ENCODE data around the gene TBC1D12. TPM values are rescaled to one million over a fixed set of nuclear protein-coding genes. Genes with fewer than 3 reads are reported as not detected.
"Not testable (repeated sequence)": the region's sequence is repeated elsewhere in the genome, so short reads cannot be mapped to it uniquely, and the experiment has no call there.

The TBC1D12 gene
- polyA plus RNA-seq, 1 donor from 2014 or later: 27.9 TPM

GRCh38 chr10:94524146-94524545, 121.8 kb downstream of the TBC1D12 start:
- Histone ChIP-seq H3K36me3 (ENCODE audit: insufficient read depth, low read length) (no peaks in the 10 kb centered on the region), H3K9me3 (ENCODE audit: low read length) (no peaks in the 10 kb centered on the region), H2AFZ (ENCODE audit: low read depth, low read length) (no peak overlapping the region), H3K9me2 (ENCODE audit: insufficient read depth, low read length) (no peaks in the 10 kb centered on the region), H3F3A (ENCODE audit: insufficient read depth, low read length, poor library complexity, severe bottlenecking) (no peaks in the 10 kb centered on the region), H3K27ac (ENCODE audit: low read length) (no peak overlapping the region), H3K27me3 (ENCODE audit: insufficient read depth, low read depth, low read length) (no peaks in the 10 kb centered on the region), H3K4me3 (ENCODE audit: low read length) (no peak overlapping the region), H3K9ac (ENCODE audit: low read length) (no peak overlapping the region), H3K4me2 (ENCODE audit: low read length) (no peak overlapping the region), H3K79me2 (replicated peaks; ENCODE audit: insufficient read depth, low read length) (no peaks in the 10 kb centered on the region), H4K20me1 (ENCODE audit: insufficient read depth) (no peaks in the 10 kb centered on the region)
- no peak for TF ChIP-seq POLR2AphosphoS5 (IDR thresholded peaks at IDR 0.05)
- no peak for TF ChIP-seq SMC3 (conservative IDR thresholded peaks at IDR 0.05; ENCODE audit: poor library complexity)
- TF ChIP-seq MXI1 (conservative IDR thresholded peaks at IDR 0.05; ENCODE audit: poor library complexity, severe bottlenecking): no peak
- TF ChIP-seq TAF1 (IDR thresholded peaks at IDR 0.05; ENCODE audit: low read depth): no peak
- TF ChIP-seq REST (IDR thresholded peaks at IDR 0.05; ENCODE audit: borderline replicate concordance): no peak
- TF ChIP-seq EZH2 (IDR thresholded peaks at IDR 0.05; ENCODE audit: borderline replicate concordance, insufficient read depth, low read length, poor library complexity, severe bottlenecking): no peak

GRCh38 chr10:94524711-94525110, 122.4 kb downstream of the TBC1D12 start:
- no peaks in the 10 kb centered on the region for H3F3A ChIP-seq (ENCODE audit: insufficient read depth, low read length, poor library complexity, severe bottlenecking)
- H3K9ac ChIP-seq (ENCODE audit: low read length): no peak overlapping the region
- no peaks in the 10 kb centered on the region for H3K79me2 ChIP-seq (replicated peaks; ENCODE audit: insufficient read depth, low read length)
- TF ChIP-seq EP300 (conservative IDR thresholded peaks at IDR 0.05; ENCODE audit: poor library complexity, severe bottlenecking): no peak
- no peak for TF ChIP-seq EZH2 (IDR thresholded peaks at IDR 0.05; ENCODE audit: borderline replicate concordance, insufficient read depth, low read length, poor library complexity, severe bottlenecking)
- TF ChIP-seq REST (IDR thresholded peaks at IDR 0.05; ENCODE audit: borderline replicate concordance): no peak
- TF ChIP-seq TAF1 (IDR thresholded peaks at IDR 0.05; ENCODE audit: low read depth): no peak
- TF ChIP-seq POLR2AphosphoS5 (IDR thresholded peaks at IDR 0.05): no peak
- no peak for TF ChIP-seq SMC3 (conservative IDR thresholded peaks at IDR 0.05; ENCODE audit: poor library complexity)
- no peak for TF ChIP-seq MXI1 (conservative IDR thresholded peaks at IDR 0.05; ENCODE audit: poor library complexity, severe bottlenecking)
- no peak for TF ChIP-seq CTCF (IDR thresholded peaks at IDR 0.05; ENCODE audit: poor library complexity, severe bottlenecking)
- no peak for TF ChIP-seq RAD21 (conservative IDR thresholded peaks at IDR 0.05)
- H3K9me3 ChIP-seq (ENCODE audit: low read length): no peaks in the 10 kb centered on the region
- H3K36me3 ChIP-seq (ENCODE audit: insufficient read depth, low read length): no peaks in the 10 kb centered on the region
- H3K4me2 ChIP-seq (ENCODE audit: low read length): no peak overlapping the region
- H4K20me1 ChIP-seq (ENCODE audit: insufficient read depth): no peaks in the 10 kb centered on the region
- no peaks in the 10 kb centered on the region for H3K27me3 ChIP-seq (ENCODE audit: insufficient read depth, low read depth, low read length)
- H3K9me2 ChIP-seq (ENCODE audit: insufficient read depth, low read length): no peaks in the 10 kb centered on the region
- no peak overlapping the region for H3K4me3 ChIP-seq (ENCODE audit: low read length)
- no peak overlapping the region for H2AFZ ChIP-seq (ENCODE audit: low read depth, low read length)
- H3K27ac ChIP-seq (ENCODE audit: low read length): no peak overlapping the region

GRCh38 chr10:94531550-94531949, 129.2 kb downstream of the TBC1D12 start:
- H3K4me3 ChIP-seq (ENCODE audit: low read length); H3K36me3 ChIP-seq (ENCODE audit: insufficient read depth, low read length); H3K79me2 ChIP-seq (replicated peaks; ENCODE audit: insufficient read depth, low read length); H3K9me2 ChIP-seq (ENCODE audit: insufficient read depth, low read length); H3F3A ChIP-seq (ENCODE audit: insufficient read depth, low read length, poor library complexity, severe bottlenecking); H3K27me3 ChIP-seq (ENCODE audit: insufficient read depth, low read depth, low read length); H2AFZ ChIP-seq (ENCODE audit: low read depth, low read length); H3K4me2 ChIP-seq (ENCODE audit: low read length); H3K9ac ChIP-seq (ENCODE audit: low read length); H3K9me3 ChIP-seq (ENCODE audit: low read length); H3K27ac ChIP-seq (ENCODE audit: low read length); H4K20me1 ChIP-seq (ENCODE audit: insufficient read depth): not testable (repeated sequence)
